Fibroblast of upper back skin (primary cell): ENCODE data around the gene HSF5.
"Not testable (repeated sequence)": the region's sequence is repeated elsewhere in the genome, so short reads cannot be mapped to it uniquely, and the experiment has no call there.

ENCODE experiments used
- DNase-seq: peaks from one replicate; pipeline ENCODE4 v3.0.0-alpha.2; 2013

The HSF5 gene

DNA sequence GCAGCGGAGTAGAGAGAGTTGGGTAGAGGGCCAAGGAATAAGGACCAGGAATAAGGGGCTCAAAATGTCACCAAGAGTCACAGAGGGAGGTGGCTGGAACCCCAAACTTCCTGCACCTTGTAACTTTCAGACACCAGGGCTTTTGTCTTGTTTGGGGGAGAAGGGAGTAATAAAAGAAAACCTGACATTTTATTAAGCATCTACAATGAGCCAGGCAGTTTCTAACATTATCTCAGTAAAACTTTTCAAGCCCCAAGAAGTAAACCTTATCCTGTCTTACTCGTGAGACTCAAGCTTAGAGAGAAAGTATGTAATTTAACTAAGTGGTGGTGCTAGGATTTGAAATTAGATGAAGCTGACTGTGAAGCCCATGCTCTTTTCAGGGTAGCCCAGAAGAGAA is 27.1 kb upstream of the HSF5 start:
- no peak for DNase-seq

- no peak for DNase-seq
Measured at GRCh38 chr17:58514770-58515157, 26.6 kb upstream of the HSF5 start.

DNA sequence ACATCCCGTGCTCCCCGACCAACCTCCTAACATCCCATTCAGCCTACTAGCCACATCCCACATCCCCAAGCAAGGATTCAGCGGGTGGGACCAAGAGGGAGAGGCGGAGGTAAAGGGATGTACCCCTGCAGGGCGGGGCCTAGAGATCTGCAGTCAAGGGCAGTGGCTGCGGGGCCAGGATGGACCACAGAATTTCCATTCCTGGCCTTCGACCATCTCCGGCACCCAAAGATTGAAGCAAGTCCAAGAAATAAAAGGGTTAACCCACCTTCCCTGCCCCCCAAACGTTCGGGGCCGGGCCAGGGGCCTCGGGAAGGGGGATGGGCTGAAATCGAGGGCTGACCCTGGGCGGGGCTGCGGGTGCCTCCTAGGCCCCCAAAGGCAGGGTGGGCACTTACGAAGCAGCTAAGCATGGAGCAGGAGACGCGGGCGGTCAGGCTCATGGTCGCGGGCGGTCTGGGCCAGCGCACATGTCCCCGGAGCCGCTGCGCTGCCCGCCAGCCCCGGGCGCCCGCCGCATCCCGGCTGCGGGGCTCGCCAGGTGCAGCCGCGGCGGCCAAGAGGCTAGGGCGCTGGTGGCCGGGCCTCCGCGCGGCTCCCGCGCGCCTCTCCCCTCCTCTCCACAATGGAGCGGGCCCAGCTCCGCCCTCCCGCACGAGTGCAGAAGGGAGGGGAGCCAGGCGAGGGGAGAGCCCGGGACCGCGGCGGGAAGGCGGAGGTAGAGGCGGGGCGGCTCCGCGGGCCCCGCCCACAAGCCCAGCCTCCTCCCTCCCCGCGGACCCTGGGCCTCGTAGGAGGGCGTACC is 26.0 kb upstream of the HSF5 start, which contains the start of gene MTMR4:
Gene MTMR4 (minus strand): TSS at position 674 of the 805 bp plus-strand sequence. CDS start 231 bp downstream, at position 443.
- peak; percentile 78 for DNase-seq

GRCh38 chr17:58513267-58513964 is 25.2 kb upstream of the HSF5 start:
- no peak for DNase-seq

DNA sequence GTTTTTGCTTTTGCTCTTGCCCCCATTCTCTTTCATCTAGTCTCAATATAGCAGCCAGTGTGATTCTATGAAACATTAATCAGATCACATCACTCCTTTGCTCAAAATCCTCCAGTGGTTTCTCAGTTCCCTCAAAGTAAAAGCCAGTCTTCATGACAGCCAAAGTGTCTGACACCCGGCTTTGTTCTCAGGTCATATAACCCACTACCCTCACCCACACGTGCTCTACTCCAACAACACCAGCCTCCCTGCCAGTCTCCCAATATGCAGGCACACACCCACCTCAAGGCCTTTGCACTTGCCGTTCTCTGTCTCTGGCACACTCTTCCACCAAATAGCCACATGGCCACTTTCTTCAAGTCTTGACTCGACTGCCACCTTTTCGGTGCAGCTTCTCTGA is 21.9 kb upstream of the HSF5 start:
- DNase-seq, result no peak

GRCh38 chr17:58508341-58509067 is 20.3 kb upstream of the HSF5 start:
- DNase-seq, result no peak

GRCh38 chr17:58507123-58507634 is 19.0 kb upstream of the HSF5 start:
- no peak for DNase-seq

GRCh38 chr17:58506354-58507080 is 18.3 kb upstream of the HSF5 start:
- no peak for DNase-seq

DNA sequence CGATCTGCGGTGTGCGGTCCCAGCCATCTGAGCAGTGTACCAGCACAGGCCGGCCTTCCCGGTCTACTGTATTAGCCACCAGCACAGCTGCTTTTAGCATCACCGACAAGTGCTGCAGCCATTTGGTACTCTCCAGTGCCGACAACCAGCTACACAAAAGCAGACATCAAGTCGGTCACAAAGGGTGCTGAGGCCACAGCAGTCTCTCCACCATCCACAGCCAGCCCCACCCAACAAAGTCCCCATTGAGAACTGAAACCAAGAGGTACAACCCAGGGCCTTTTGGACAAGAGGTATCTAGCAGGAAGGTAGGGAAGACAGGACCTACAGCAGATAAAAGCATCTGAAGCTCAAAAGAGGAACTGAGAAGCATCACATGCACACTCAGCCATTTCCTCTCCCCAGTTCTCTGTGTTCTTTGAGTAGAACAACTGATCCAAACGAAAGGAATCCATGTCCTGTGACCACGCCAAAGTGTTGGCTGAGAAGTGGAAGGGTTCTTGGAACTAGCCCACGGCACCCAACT is 16.7 kb upstream of the HSF5 start:
- DNase-seq, result no peak

GRCh38 chr17:58503866-58504265 is 15.7 kb upstream of the HSF5 start:
- DNase-seq, result no peak

DNA sequence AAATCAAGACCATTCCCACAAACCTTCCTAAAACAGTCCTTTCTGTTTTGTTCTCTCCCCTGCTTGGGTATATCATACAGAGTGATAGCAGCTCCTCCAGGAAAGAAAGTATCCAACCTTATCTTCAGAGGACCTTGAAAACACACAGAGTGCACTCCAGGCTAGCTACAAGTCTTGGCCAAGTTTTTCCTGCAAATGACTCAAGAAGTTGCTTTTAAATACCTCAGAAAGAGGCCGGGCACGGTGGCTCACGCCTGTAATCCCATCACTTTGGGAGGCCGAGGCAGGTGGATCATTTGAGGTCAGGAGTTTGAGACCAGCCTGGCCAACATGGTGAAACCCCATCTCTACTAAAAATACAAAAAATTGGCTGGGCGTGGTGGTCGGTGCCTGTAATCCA is 14.9 kb upstream of the HSF5 start:
- DNase-seq, result not testable (repeated sequence)

DNA sequence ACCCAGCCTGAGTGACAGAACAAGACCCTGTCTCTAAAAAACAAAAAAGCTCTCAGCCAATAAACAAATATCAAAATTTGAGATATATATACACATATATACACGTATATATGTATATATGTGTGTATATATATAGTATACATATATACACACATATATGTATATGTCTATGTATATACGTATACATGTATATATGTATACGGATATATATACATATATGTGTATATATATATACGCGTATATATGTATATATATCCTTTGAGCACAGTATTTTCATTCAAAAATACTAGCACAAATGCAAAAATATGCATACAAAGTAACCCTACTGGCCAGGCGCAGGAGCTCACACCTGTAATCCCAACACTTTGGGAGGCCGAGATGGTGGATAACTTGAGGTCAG is 13.2 kb upstream of the HSF5 start:
- no peak for DNase-seq

GRCh38 chr17:58498177-58498828 is 10.1 kb upstream of the HSF5 start:
- no peak for DNase-seq

DNA sequence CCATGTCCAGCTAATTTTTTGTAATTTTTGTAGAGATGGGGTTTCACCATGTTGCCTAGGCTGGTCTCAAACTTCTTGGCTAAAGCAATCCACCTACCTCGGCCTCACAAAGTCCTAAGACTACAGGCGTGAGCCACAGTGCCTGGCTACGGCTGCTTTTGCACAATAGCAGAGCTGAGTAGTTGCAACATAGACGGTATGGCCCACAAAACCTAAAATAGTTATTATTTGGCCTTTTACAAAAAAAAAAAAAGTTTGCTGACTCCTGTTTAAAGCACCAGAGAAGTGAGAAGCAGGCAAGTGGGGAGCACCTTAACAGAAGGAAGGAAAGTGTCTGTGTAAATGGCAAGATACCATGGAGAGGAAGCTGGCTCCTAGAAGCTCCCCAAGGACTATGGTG is 5.3 kb upstream of the HSF5 start:
- no peak for DNase-seq

DNA sequence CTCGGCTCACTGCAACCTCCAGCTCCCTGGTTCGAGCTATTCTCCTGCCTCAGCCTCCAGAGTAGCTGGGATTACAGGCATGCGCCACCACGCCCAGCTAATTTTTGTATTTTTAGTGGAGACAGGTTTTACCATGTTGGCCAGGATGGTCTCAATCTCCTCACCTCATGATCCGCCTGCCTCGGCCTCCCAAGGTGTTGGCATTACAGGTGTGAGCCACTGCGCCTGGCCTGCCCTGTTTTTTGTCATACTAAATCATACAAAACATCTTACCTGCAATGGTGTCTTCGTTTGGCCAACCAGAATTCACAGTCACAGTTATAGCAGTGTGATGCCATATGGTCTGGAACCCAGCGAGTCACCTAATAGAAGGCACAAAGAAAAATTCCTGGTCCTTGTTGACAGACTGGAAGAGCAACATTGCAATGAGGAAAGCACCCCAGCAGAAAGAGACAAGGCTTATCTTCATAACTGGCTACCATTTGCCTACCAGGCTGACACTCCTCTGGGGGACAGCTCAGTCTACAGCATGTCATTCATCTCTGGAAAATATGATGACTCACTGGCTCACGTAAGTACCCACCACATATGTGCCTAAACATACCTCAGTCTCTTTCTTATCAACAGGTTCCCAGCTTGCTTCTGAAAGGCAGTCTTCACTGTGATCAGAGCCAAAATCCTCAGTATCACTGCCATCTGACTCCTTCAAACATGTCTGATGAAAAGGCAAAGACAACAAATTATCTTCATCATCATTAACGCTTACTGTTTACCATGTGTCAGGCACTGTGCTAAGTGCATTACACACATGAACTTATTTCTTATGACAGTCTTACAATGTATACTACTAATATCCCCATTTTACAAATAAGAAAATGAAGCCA is 4.3 kb upstream of the HSF5 start:
- DNase-seq, result no peak

GRCh38 chr17:58491510-58492045 is 3.4 kb upstream of the HSF5 start:
- DNase-seq, result no peak

DNA sequence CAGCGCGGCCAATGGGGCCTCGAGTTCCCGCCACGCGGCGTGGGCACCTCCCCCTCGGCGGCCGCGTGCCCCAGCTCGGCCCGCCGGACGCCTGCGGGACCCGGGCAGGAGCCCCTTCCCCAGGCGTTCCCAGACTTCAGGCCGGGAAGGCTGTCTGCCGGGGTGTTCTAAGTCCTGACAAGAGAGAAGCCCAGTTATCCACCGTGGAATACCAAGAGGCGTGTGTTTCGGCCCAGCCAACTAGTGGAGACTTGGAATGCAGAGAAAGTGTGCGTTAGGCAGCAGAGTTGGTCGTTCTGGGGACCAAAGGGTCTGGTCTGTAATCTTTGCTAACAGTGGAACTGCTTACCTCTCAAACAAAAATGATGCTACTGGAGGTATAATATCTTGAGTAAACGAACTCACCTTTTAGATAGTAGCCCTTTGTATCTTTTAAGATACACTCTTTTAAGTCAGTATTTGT is 251 bp upstream of the HSF5 start:
- no peak for DNase-seq

GRCh38 chr17:58484600-58484999 is 3.6 kb downstream of the HSF5 start:
- no peak for DNase-seq

DNA sequence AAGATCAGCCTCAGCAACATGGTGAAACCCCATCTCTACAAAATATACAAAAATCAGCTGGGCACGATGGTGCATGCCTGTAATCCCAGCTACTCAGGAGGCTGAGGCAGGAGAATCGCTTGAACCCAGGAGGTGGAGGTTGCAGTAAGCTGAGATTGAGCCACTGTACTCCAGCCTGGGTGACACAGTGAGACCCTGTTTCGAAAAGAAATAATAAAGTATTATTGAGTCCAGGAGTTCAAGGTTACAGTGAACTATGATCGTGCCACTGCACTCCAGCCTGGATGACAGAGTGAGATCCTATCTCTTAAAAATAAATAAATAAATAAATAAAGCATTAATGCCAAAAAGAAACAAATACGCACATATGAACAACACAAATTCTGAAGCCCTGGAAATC is 6.4 kb downstream of the HSF5 start:
- DNase-seq, result not testable (repeated sequence)

- DNase-seq, result no peak
Measured at GRCh38 chr17:58480090-58480489, 8.1 kb downstream of the HSF5 start.

- DNase-seq, result no peak
Measured at GRCh38 chr17:58476812-58477211, 11.4 kb downstream of the HSF5 start.
